Transverse colon (tissue), 4 donors: ENCODE measurements around the gene ASTN1.

Experiments used
- CTCF ChIP-seq, 5 experiments: fragments of 200-600 bp in 3 of 5; fragments of 450-650 bp in 2 of 5; sonication (generic) in 3 of 5; IDR thresholded peaks; 1 replicate in 2 of 5; 2 replicates in 3 of 5; pipeline ENCODE4 v1.5.1; 2016 to 2017; ENCODE audit warnings: antibody characterized with exemption in 5 of 5, inconsistent platforms in 3 of 5, mild to moderate bottlenecking in 2 of 5, moderate library complexity in 1 of 5
- EP300 ChIP-seq: sonication (generic); formaldehyde crosslinking; IDR thresholded peaks from one replicate; pipeline ENCODE4 v1.6.1; 2017; ENCODE audit warnings: antibody characterized with exemption, low read depth
- POLR2A ChIP-seq: fragments of 450-650 bp; IDR thresholded peaks from one replicate; pipeline ENCODE4 v1.6.1; 2016; ENCODE audit warnings: antibody characterized with exemption, mild to moderate bottlenecking, moderate library complexity
- POLR2AphosphoS5 ChIP-seq, 3 donors: sonication (generic); formaldehyde crosslinking; IDR thresholded peaks; one replicate each; pipeline ENCODE4 v1.6.1; 2016; ENCODE audit warnings: antibody characterized with exemption in 3 of 3

DNA sequence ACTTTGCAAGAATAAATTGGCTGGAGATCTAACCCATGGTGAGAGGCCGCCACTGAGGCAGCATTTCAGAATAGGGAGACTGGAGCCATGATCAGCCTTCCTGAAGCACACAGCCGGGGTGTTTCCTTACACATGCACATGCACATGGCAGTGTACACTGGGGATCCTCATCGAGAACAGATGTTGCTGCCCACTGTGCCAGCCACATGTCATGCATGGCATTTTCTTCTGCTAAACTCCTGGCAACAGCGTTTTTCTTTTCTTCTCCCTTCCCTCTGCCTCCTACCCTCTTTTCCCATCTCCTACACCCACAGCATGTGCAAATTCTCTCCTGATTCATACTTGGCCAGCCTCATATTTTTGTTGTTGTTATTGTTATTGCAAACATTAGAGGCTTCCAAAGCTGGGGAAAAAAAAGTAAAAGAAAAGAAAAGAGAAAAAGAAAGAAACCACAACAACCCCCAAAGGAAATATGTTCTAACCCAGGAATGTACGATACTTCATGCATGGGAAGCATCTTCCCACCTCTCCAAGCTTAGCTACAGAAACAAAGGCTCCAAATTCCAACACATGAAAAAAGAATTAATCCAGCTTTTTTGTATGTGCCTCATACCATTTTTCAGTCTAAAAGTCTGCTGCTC, 344.0 kb downstream of the ASTN1 start:
- TF ChIP-seq CTCF (IDR thresholded peaks at IDR 0.05), result no peak
- TF ChIP-seq POLR2A, result no peak
- TF ChIP-seq POLR2AphosphoS5 (IDR thresholded peaks at IDR 0.05), result no peak
- TF ChIP-seq EP300, result no peak
